ENCODE measurements around the gene PLEKHG4.

GRCh38 chr16:67329901-67330300, 50.6 kb downstream of the PLEKHG4 start:
- TF ChIP-seq CTCF (conservative IDR thresholded peaks at IDR 0.05): no peak
- no peak for TF ChIP-seq EZH2 (IDR thresholded peaks at IDR 0.05; ENCODE audit: low read depth)

Data from PC-9 (cell line).